ENCODE measurements around the gene PHETA2. TPM values are rescaled to one million over a fixed set of nuclear protein-coding genes. Genes with fewer than 3 reads are reported as not detected.

The PHETA2 gene
- total and polyA plus RNA-seq, 2 experiments from 2014 or later: 5.4 to 8.3 TPM

DNA sequence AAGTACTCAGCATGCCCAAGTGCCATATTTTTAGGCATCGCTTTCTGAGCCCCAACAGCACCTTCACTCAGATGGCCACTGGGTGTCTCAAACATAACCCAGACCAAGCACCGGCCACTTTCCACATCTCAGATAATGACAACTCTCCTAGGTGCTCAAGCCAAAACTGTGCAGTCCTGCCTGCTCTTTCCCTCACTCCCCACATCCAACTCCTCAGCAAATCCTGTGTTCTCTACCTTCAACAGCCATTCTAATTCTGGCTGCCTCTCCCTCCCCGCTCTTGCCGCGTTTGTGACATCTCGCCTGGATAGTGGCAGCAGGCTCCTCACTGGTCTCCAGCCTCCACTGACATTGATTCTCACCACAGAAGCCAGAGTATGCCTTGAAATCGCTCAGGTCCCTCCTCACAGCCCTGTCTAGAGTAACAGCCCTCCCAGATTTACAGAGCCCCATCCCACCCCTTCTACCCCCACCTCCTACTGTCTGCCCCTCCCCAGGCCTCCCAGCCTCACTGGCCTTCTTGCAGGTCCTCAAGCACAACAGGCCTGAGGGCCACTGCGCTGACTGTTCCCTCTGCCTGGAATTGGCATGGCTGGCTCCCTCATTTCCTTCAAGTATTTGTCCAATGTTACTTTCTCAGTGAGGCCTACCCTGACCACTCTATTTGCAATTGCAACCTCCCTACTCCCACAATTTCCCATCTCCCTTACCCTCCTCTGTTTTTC, 1.3 kb upstream of the PHETA2 start:
- Histone ChIP-seq H3K9me2 (replicated peaks; ENCODE audit: insufficient read depth) (no peaks in the 10 kb centered on the region), H3K36me3 (replicated peaks; ENCODE audit: insufficient read depth, low read depth) (no peaks in the 10 kb centered on the region), H3K79me2 (peaks cover 7% of the 10 kb centered on the region), H3K4me3 (no peak overlapping the region), H3K9me3 (ENCODE audit: low read depth) (no peaks in the 10 kb centered on the region), H4K20me1 (ENCODE audit: insufficient read depth, poor library complexity, severe bottlenecking) (no peaks in the 10 kb centered on the region), H2AFZ (no peak overlapping the region), H3K4me1 (ENCODE audit: insufficient read depth) (peaks cover 13% of the 10 kb centered on the region), H3K27me3 (no peaks in the 10 kb centered on the region), H3K4me2 (no peak overlapping the region), H3K27ac (no peak overlapping the region)
- WGBS (ENCODE audit: low lambda C conversion rate, missing lambda C conversion rate): 93% methylated on average over 8 of the region's 8 CpGs
- DNase-seq (ENCODE audit: low spot score): no peak
- TF ChIP-seq EZH2phosphoT487 (IDR thresholded peaks at IDR 0.05; ENCODE audit: low read depth, severe bottlenecking, unreplicated experiment): no peak
- TF ChIP-seq, protein P1, sequence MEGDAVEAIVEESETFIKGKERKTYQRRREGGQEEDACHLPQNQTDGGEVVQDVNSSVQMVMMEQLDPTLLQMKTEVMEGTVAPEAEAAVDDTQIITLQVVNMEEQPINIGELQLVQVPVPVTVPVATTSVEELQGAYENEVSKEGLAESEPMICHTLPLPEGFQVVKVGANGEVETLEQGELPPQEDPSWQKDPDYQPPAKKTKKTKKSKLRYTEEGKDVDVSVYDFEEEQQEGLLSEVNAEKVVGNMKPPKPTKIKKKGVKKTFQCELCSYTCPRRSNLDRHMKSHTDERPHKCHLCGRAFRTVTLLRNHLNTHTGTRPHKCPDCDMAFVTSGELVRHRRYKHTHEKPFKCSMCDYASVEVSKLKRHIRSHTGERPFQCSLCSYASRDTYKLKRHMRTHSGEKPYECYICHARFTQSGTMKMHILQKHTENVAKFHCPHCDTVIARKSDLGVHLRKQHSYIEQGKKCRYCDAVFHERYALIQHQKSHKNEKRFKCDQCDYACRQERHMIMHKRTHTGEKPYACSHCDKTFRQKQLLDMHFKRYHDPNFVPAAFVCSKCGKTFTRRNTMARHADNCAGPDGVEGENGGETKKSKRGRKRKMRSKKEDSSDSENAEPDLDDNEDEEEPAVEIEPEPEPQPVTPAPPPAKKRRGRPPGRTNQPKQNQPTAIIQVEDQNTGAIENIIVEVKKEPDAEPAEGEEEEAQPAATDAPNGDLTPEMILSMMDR (IDR thresholded peaks at IDR 0.05; ENCODE audit: poor library complexity): no peak

DNA sequence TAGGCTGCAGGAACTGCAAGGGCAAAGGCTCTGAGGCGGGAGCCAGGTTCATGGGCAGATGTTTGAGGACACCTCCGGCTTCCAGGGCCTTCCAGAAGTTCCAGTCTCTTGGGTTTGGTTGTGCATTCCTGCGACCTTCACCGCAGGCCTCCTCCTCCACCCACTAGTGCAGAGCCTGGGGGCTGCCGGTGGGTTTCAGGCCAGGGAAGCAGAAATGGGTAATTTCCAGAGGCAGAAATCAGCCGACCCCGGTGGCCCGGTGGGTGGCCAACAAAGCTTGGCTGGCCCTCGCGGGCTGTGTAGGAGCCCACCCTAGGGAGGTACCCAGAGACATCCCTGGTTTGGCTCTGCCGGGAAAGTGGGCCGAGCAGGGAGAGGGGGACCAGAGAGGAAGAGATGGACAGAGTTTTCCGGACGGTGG, 417 bp upstream of the PHETA2 start:
- peaks cover 7% of the 10 kb centered on the region for H3K79me2 ChIP-seq
- H3K27me3 ChIP-seq: no peaks in the 10 kb centered on the region
- H2AFZ ChIP-seq: peak overlapping the region; percentile 68
- no peaks in the 10 kb centered on the region for H4K20me1 ChIP-seq (ENCODE audit: insufficient read depth, poor library complexity, severe bottlenecking)
- no peaks in the 10 kb centered on the region for H3K9me3 ChIP-seq (ENCODE audit: low read depth)
- H3K27ac ChIP-seq: peak overlapping the region; percentile 86
- TF ChIP-seq EZH2phosphoT487 (IDR thresholded peaks at IDR 0.05; ENCODE audit: low read depth, severe bottlenecking, unreplicated experiment) (no peak), EZH2 (IDR thresholded peaks at IDR 0.05; ENCODE audit: borderline replicate concordance) (no peak)
- TF ChIP-seq, protein P1 (IDR thresholded peaks at IDR 0.05; ENCODE audit: poor library complexity): no peak
- 97% methylated on average over 14 of the region's 14 CpGs for WGBS (ENCODE audit: low lambda C conversion rate, missing lambda C conversion rate)
- H3K4me1 ChIP-seq (ENCODE audit: insufficient read depth): peaks cover 15% of the 10 kb centered on the region
- H3K9me2 ChIP-seq (replicated peaks; ENCODE audit: insufficient read depth): no peaks in the 10 kb centered on the region
- no peaks in the 10 kb centered on the region for H3K36me3 ChIP-seq (replicated peaks; ENCODE audit: insufficient read depth, low read depth)
- H3K4me3 ChIP-seq: no peak overlapping the region
- no peak for DNase-seq (ENCODE audit: low spot score)
- peak overlapping the region; percentile 78 for H3K4me2 ChIP-seq

DNA sequence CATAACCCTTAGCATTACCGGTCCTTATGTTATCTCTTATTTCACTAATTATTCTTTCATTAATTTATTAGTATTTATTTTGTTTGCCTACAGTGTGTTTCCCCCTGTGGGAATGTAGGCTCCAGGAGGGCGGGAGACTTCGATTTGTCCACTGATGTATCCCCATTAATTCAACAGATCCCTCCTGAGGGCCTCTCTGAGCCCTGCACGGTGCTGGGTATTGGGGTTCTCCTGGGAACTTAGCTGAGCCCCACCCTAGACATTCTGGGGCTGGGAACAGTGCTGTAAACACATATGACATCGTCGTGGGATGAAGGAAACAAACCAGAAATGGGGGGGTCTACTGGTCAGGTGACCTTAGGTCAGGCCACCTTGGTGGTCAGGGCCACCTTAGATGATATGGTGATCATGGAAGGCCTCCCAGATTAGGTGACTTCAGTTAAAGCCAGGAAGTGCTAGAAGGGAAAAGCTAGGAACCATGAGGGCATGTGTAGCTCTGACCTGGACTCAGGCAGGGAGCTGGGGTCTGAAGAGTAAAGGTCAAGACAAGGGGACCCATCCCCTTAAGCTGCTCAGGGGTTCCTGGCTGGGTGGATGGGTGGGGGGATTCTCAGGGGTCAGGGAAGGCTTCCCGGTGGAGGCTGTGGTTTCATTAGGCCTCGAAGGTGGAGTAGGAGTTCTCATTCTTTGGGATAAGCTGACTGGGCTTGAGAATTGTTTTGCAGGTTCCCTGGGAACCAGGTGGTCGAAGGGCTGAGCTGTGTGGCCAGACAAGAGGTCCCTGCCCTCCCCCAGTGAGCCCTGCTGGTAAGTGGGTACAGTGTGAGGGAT, 1.0 kb downstream of the PHETA2 start:
- DNase-seq (ENCODE audit: low spot score): no peak
- no peaks in the 10 kb centered on the region for H4K20me1 ChIP-seq (ENCODE audit: insufficient read depth, poor library complexity, severe bottlenecking)
- 92% methylated on average over 9 of the region's 9 CpGs for WGBS (ENCODE audit: low lambda C conversion rate, missing lambda C conversion rate)
- no peaks in the 10 kb centered on the region for H3K9me2 ChIP-seq (replicated peaks; ENCODE audit: insufficient read depth)
- peak overlapping the region; percentile 68 for H2AFZ ChIP-seq
- peak overlapping the region; percentile 78 for H3K4me2 ChIP-seq
- H3K4me1 ChIP-seq (ENCODE audit: insufficient read depth): peaks cover 14% of the 10 kb centered on the region
- TF ChIP-seq EZH2 (IDR thresholded peaks at IDR 0.05; ENCODE audit: borderline replicate concordance): no peak
- TF ChIP-seq, protein P1 (IDR thresholded peaks at IDR 0.05; ENCODE audit: poor library complexity): no peak
- TF ChIP-seq EZH2phosphoT487 (IDR thresholded peaks at IDR 0.05; ENCODE audit: low read depth, severe bottlenecking, unreplicated experiment): no peak
- H3K36me3 ChIP-seq (replicated peaks; ENCODE audit: insufficient read depth, low read depth): no peaks in the 10 kb centered on the region
- H3K9me3 ChIP-seq (ENCODE audit: low read depth): no peaks in the 10 kb centered on the region
- no peaks in the 10 kb centered on the region for H3K27me3 ChIP-seq
- no peak overlapping the region for H3K4me3 ChIP-seq
- no peaks in the 10 kb centered on the region for H3K79me2 ChIP-seq
- peak overlapping the region; percentile 86 for H3K27ac ChIP-seq

Measured in hepatocyte (in vitro differentiated cells).